ENCODE measurements around the gene C22orf31.

GRCh38 chr22:29043906-29044575 is 17.6 kb downstream of the C22orf31 start:
- TF ChIP-seq POLR2A (IDR thresholded peaks at IDR 0.05; ENCODE audit: low read depth, low read length): no peak
- TF ChIP-seq TAF1 (IDR thresholded peaks at IDR 0.05; ENCODE audit: low read depth, low read length): no peak

Data from GM12891 (cell line).